ENCODE measurements around the gene MBD2. TPM values are rescaled to one million over a fixed set of nuclear protein-coding genes. Genes with fewer than 3 reads are reported as not detected.

Gene MBD2
- total and polyA plus RNA-seq, 2 of the 8 experiments (the other 6 are each of a cell fraction or from before 2014, with no cell fraction given), result 36.2 to 52.7 TPM

- H3K23me2 ChIP-seq (ENCODE audit: low read depth, low read length), result no peaks in the 10 kb centered on the region
- POLR2A ChIA-PET (ENCODE audit: partially characterized antibody), result no interaction called here
- no peaks in the 10 kb centered on the region for H3K79me2 ChIP-seq (ENCODE audit: control insufficient read depth in 1 of 2, insufficient read depth in 2 of 2, low read length in 2 of 2)
- H4K20me1 ChIP-seq (replicated peaks in 1 of 2; ENCODE audit: control insufficient read depth in 1 of 2, insufficient read depth in 2 of 2, low read length in 2 of 2), result no peaks in the 10 kb centered on the region
- H3K4ac ChIP-seq (replicated peaks; ENCODE audit: insufficient read length, low read depth, low read length), result no peak overlapping the region
- no peaks in the 10 kb centered on the region for H3K27me3 ChIP-seq (replicated peaks in 1 of 4; ENCODE audit: control insufficient read depth in 3 of 4, extremely low read depth in 1 of 4, insufficient read depth in 3 of 4, low read length in 3 of 4)
- peaks cover 0 to 3% (median 0%) of the 10 kb centered on the region in 4 experiments; a peak in 2 of 7 replicates for H3K4me1 ChIP-seq (replicated peaks in 1 of 4; ENCODE audit: control insufficient read depth in 3 of 4, insufficient read depth in 4 of 4, low read length in 3 of 4)
- H2BK20ac ChIP-seq (ENCODE audit: low read length), result no peak overlapping the region
- H3K18ac ChIP-seq (ENCODE audit: extremely low read depth, low read length), result no peak overlapping the region
- H2BK12ac ChIP-seq (ENCODE audit: low read depth, low read length), result no peak overlapping the region
- H2BK15ac ChIP-seq (ENCODE audit: low read length), result no peak overlapping the region
- 87% methylated on average over 2 of the region's 2 CpGs; no CpG with 5 or more reads in 1 of the 2 experiments for WGBS, 2 experiments (ENCODE audit: extremely low coverage in 1 of 2, insufficient coverage in 1 of 2, insufficient read length in 1 of 2, insufficient replicate concordance in 2 of 2, low coverage in 1 of 2, low lambda C conversion rate in 2 of 2, missing lambda C conversion rate in 1 of 2)
- no peak overlapping the region for H3K56ac ChIP-seq (replicated peaks; ENCODE audit: insufficient read length, low read depth, low read length)
- H4K8ac ChIP-seq (ENCODE audit: extremely low read depth, insufficient read depth, low read length), result no peak overlapping the region
- H2AFZ ChIP-seq (ENCODE audit: low read length), result no peak overlapping the region
- no peak overlapping the region for H2BK5ac ChIP-seq (ENCODE audit: low read depth, low read length)
- H2AK5ac ChIP-seq (ENCODE audit: low read depth, low read length), result no peak overlapping the region
- H2BK120ac ChIP-seq (replicated peaks; ENCODE audit: low read depth, low read length), result no peak overlapping the region
- CTCF ChIA-PET (ENCODE audit: partially characterized antibody), result no interaction called here
- H3K4me2 ChIP-seq (ENCODE audit: insufficient read depth in 1 of 2, low read depth in 2 of 2, low read length in 2 of 2), result no peak overlapping the region
- TF ChIP-seq HDAC2 (IDR thresholded peaks at IDR 0.05; ENCODE audit: borderline replicate concordance in 1 of 2, low read depth in 2 of 2, low read length in 2 of 2) (no peak), CREB1 (IDR thresholded peaks at IDR 0.05) (no peak), SRF (IDR thresholded peaks at IDR 0.05; ENCODE audit: low read depth, low read length) (no peak), SIRT6 (IDR thresholded peaks at IDR 0.05; ENCODE audit: low read length) (no peak), POU5F1 (IDR thresholded peaks at IDR 0.05; ENCODE audit: low read depth, low read length) (no peak), SP2 (IDR thresholded peaks at IDR 0.05; ENCODE audit: low read length) (no peak), YY1 (IDR thresholded peaks at IDR 0.05; ENCODE audit: low read depth, low read length) (no peak), ZNF274 (IDR thresholded peaks at IDR 0.05; ENCODE audit: borderline replicate concordance, extremely low read depth, low read length) (no peak), ATF3 (IDR thresholded peaks at IDR 0.05; ENCODE audit: insufficient read depth, low read depth, low read length) (no peak)
- H3K14ac ChIP-seq (ENCODE audit: insufficient read length), result no peak overlapping the region
- H3K27ac ChIP-seq (ENCODE audit: low read depth, low read length), result no peak overlapping the region
- no peaks in the 10 kb centered on the region; a peak in 1 of 8 replicates for H3K36me3 ChIP-seq (ENCODE audit: control insufficient read depth in 2 of 4, insufficient read depth in 4 of 4, low read length in 3 of 4)
- H3K23ac ChIP-seq (ENCODE audit: insufficient read length), result no peak overlapping the region
- FAIRE-seq, result no peak
- 0 out of 4 replicates have a peak, but pooled peaks cover 0 to 5% of the 10 kb centered on the region in 2 experiments for H3K9me3 ChIP-seq (ENCODE audit: insufficient read depth in 2 of 2, low read depth in 1 of 2, low read length in 1 of 2)
- H3K4me3 ChIP-seq (ENCODE audit: extremely low read depth in 1 of 4, insufficient read depth in 2 of 4, low read depth in 3 of 4, low read length in 4 of 4), result no peak overlapping the region
- no peak for DNase-seq (ENCODE audit: low read depth in 1 of 2, low spot score in 2 of 2)
- no peaks in the 10 kb centered on the region for H3K79me1 ChIP-seq (ENCODE audit: low read depth, low read length)
- no peak overlapping the region for H4K91ac ChIP-seq (replicated peaks; ENCODE audit: insufficient read length, low read length)
- H3K9ac ChIP-seq (replicated peaks in 1 of 4; ENCODE audit: extremely low read depth in 1 of 4, low read depth in 3 of 4, low read length in 3 of 4), result no peak overlapping the region
- no peak overlapping the region for H4K5ac ChIP-seq (ENCODE audit: insufficient read length, low read depth, low read length)
These were observed 77.0 kb downstream of the MBD2 start for GRCh38 chr18:54147439-54147838.

Measured in H1 (cell line).